HFF-Myc (cell line): ENCODE measurements around the gene CALML6.
A peak's percentile ranks its signal among the peaks of the same experiment; 100 is the strongest.

Source experiments
- DNase-seq: peaks from one replicate; pipeline ENCODE4 v3.0.0-alpha.2; 2011; ENCODE audit warnings: low read depth; ENCODE audit errors: extremely low read depth
- H3K4me3 ChIP-seq: replicated peaks from 2 replicates; pipeline ENCODE4 v1.5.1; 2011; ENCODE audit warnings: low read depth, mild to moderate bottlenecking, control low read depth, low read length
- CTCF ChIP-seq: IDR thresholded peaks from 2 replicates; pipeline ENCODE4 v1.5.1; 2012; ENCODE audit warnings: mild to moderate bottlenecking, low read depth, low read length, control low read depth; ENCODE audit errors: missing control alignments

The CALML6 gene

GRCh38 chr1:1941211-1941841 is 26.3 kb downstream of the CALML6 start:
- no peak overlapping the region for H3K4me3 ChIP-seq
- DNase-seq, result no peak
- TF ChIP-seq CTCF, result no peak

GRCh38 chr1:1941868-1942752 is 27.1 kb downstream of the CALML6 start:
- no peak overlapping the region for H3K4me3 ChIP-seq
- TF ChIP-seq CTCF, result no peak
- DNase-seq, result no peak

GRCh38 chr1:1942753-1943656 is 27.9 kb downstream of the CALML6 start:
- H3K4me3 ChIP-seq, result no peak overlapping the region
- no peak for DNase-seq
- TF ChIP-seq CTCF, result no peak

GRCh38 chr1:1943834-1944570 is 28.9 kb downstream of the CALML6 start:
- peak; percentile 86 for TF ChIP-seq CTCF
- DNase-seq, result no peak
- no peak overlapping the region for H3K4me3 ChIP-seq

- no peak for TF ChIP-seq CTCF
- H3K4me3 ChIP-seq, result no peak overlapping the region
- no peak for DNase-seq
Measured at GRCh38 chr1:1945782-1946393, 30.8 kb downstream of the CALML6 start.

GRCh38 chr1:1946540-1946939 is 31.5 kb downstream of the CALML6 start:
- H3K4me3 ChIP-seq, result no peak overlapping the region
- no peak for TF ChIP-seq CTCF
- DNase-seq, result no peak
